Measurements from ENCODE around the gene RNF208. TPM values are rescaled to one million over a fixed set of nuclear protein-coding genes. Genes with fewer than 3 reads are reported as not detected.

RNF208 gene
- total and polyA plus RNA-seq, 2 of the 4 experiments (the other 2 are of a cell fraction), result 1.2 TPM; not detected in 1

DNA sequence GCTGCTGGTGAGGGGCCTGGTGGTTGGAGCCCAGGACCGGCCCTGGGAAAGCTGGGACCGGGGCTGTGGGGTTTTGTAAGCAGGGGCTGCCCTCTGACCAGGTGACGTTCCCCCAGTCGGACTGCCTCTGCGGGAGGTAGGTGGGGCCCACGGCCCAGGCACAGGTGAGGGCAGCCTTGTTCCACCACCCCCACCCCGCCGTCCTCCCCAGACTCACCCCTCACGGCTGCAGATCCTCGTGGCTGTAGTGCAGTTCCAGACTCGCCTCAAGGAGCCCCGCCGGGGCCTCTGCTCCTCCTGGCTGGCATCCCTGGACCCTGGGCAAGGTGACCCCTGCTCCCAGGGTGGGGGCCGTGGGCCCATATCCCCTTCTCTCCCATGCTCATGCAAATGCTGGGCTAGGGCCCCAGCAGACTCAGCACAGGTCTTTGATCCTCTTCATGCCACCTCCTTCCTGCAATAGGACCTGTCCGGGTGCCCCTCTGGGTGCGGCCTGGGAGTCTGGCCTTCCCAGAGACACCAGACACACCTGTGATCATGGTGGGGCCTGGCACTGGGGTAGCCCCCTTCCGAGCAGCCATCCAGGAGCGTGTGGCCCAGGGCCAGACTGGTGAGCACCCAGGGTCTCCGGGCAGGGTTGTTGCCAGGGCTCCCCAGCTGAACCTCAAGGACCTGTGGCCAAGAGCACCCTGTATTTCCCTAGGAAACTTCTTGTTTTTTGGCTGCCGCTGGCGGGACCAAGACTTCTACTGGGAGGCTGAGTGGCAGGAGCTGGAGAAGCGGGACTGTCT lies 6.6 kb downstream of the RNF208 start:
- Histone ChIP-seq H3K56ac (ENCODE audit: extremely low read depth, insufficient read depth, low read length) (no peak overlapping the region), H3K4me1 (ENCODE audit: control insufficient read depth, insufficient read depth, low read length) (peaks cover 6% of the 10 kb centered on the region), H2BK5ac (ENCODE audit: low read depth, low read length, poor library complexity, severe bottlenecking) (no peak overlapping the region), H3K18ac (ENCODE audit: low read depth, low read length) (no peak overlapping the region), H2BK15ac (ENCODE audit: low read depth, low read length) (no peak overlapping the region), H3K23ac (ENCODE audit: low read depth, low read length) (no peak overlapping the region), H3K4me2 (ENCODE audit: low read depth, low read length) (no peak overlapping the region), H3K4me3 (ENCODE audit: insufficient read depth, low read depth, low read length) (no peak overlapping the region), H4K20me1 (ENCODE audit: insufficient read depth, low read length) (no peaks in the 10 kb centered on the region), H3K9me1 (ENCODE audit: insufficient read depth, low read length) (peaks cover 3% of the 10 kb centered on the region; the same call in 1 of the 2 replicates), H4K91ac (ENCODE audit: insufficient read depth, low read depth, low read length) (no peak overlapping the region), H2AK9ac (replicated peaks; ENCODE audit: low read depth, low read length, poor library complexity) (peak overlapping the region; percentile 76), H2AK5ac (ENCODE audit: low read depth, low read length) (no peak overlapping the region), H2BK120ac (ENCODE audit: low read depth, low read length) (no peak overlapping the region), H3K27me3 (ENCODE audit: control insufficient read depth, insufficient read depth, low read length) (no peaks in the 10 kb centered on the region), H3K4ac (ENCODE audit: low read depth, low read length) (no peak overlapping the region), H3K79me1 (ENCODE audit: low read depth in 1 of 2, low read length in 2 of 2) (peaks cover 0 to 6% of the 10 kb centered on the region in 2 experiments; a peak in 1 of 4 replicates), H2AFZ (replicated peaks; ENCODE audit: low read length, poor library complexity) (no peak overlapping the region), H4K5ac (ENCODE audit: low read depth, low read length) (no peak overlapping the region), H4K8ac (ENCODE audit: low read depth in 2 of 2, low read length in 2 of 2) (no peak overlapping the region), H3K36me3 (ENCODE audit: control insufficient read depth, insufficient read depth, low read length) (peaks cover 18% of the 10 kb centered on the region), H3K9me3 (ENCODE audit: control insufficient read depth, insufficient read depth, low read length) (no peaks in the 10 kb centered on the region), H3K27ac (ENCODE audit: insufficient read depth, low read length) (no peak overlapping the region), H3K9ac (ENCODE audit: low read depth, low read length) (no peak overlapping the region), H3K14ac (replicated peaks; ENCODE audit: low read depth, low read length) (no peak overlapping the region), H2BK20ac (ENCODE audit: low read depth, low read length) (no peak overlapping the region)
- no peak for ATAC-seq (ENCODE audit: low read depth)
- BruUV-seq (replicated peaks), result no TSS peak
- in situ Hi-C loops (cut with MboI; ENCODE audit: low sequenced_read_pairs), result no loop called here
- WGBS, 2 experiments (ENCODE audit: extremely low coverage in 2 of 2, insufficient read length in 1 of 2), result 87% methylated on average over 3 of the region's 22 CpGs; no CpG with 5 or more reads in 1 of the 2 experiments
- dilution Hi-C loops (cut with HindIII; ENCODE audit: low sequenced_read_pairs, unreplicated experiment), result no loop called here
- POLR2A ChIA-PET (ENCODE audit: unreplicated experiment), result no interaction called here
- DNase-seq, result no peak
- CTCF ChIA-PET, result no interaction called here
- intact Hi-C loops (cut with micrococcal nuclease), result no loop called here
- no peak for TF ChIP-seq NFE2L2 (IDR thresholded peaks at IDR 0.05; ENCODE audit: low read depth, low read length)
- TF ChIP-seq, protein P1, sequence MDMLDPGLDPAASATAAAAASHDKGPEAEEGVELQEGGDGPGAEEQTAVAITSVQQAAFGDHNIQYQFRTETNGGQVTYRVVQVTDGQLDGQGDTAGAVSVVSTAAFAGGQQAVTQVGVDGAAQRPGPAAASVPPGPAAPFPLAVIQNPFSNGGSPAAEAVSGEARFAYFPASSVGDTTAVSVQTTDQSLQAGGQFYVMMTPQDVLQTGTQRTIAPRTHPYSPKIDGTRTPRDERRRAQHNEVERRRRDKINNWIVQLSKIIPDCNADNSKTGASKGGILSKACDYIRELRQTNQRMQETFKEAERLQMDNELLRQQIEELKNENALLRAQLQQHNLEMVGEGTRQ (IDR thresholded peaks at IDR 0.05; ENCODE audit: low read depth, low read length), result no peak
- TF ChIP-seq CEBPB (IDR thresholded peaks at IDR 0.05; ENCODE audit: low read depth, low read length), result no peak
- no peak for TF ChIP-seq POLR2A (IDR thresholded peaks at IDR 0.05; ENCODE audit: low read depth, low read length)
- no peak for TF ChIP-seq RAD21 (IDR thresholded peaks at IDR 0.05; ENCODE audit: low read length)
- no peak for TF ChIP-seq MAZ (IDR thresholded peaks at IDR 0.05; ENCODE audit: borderline replicate concordance, low read depth, low read length)
- TF ChIP-seq SMC3 (IDR thresholded peaks at IDR 0.05; ENCODE audit: low read depth, low read length), result no peak
- TF ChIP-seq FOS (IDR thresholded peaks at IDR 0.05; ENCODE audit: low read depth, low read length), result no peak
- TF ChIP-seq RFX5 (IDR thresholded peaks at IDR 0.05; ENCODE audit: low read depth, low read length), result no peak
- no peak for TF ChIP-seq MAFK (IDR thresholded peaks at IDR 0.05; ENCODE audit: low read depth, low read length)
- no peak for TF ChIP-seq CHD1 (IDR thresholded peaks at IDR 0.05; ENCODE audit: low read depth, low read length)
- TF ChIP-seq, protein P2, sequence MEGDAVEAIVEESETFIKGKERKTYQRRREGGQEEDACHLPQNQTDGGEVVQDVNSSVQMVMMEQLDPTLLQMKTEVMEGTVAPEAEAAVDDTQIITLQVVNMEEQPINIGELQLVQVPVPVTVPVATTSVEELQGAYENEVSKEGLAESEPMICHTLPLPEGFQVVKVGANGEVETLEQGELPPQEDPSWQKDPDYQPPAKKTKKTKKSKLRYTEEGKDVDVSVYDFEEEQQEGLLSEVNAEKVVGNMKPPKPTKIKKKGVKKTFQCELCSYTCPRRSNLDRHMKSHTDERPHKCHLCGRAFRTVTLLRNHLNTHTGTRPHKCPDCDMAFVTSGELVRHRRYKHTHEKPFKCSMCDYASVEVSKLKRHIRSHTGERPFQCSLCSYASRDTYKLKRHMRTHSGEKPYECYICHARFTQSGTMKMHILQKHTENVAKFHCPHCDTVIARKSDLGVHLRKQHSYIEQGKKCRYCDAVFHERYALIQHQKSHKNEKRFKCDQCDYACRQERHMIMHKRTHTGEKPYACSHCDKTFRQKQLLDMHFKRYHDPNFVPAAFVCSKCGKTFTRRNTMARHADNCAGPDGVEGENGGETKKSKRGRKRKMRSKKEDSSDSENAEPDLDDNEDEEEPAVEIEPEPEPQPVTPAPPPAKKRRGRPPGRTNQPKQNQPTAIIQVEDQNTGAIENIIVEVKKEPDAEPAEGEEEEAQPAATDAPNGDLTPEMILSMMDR (conservative IDR thresholded peaks at IDR 0.05; ENCODE audit: low read depth, low read length), result no peak
- TF ChIP-seq MXI1 (IDR thresholded peaks at IDR 0.05; ENCODE audit: borderline replicate concordance, low read depth, low read length), result no peak
- TF ChIP-seq BHLHE40 (IDR thresholded peaks at IDR 0.05; ENCODE audit: low read depth, low read length), result no peak
- TF ChIP-seq, protein P3, sequence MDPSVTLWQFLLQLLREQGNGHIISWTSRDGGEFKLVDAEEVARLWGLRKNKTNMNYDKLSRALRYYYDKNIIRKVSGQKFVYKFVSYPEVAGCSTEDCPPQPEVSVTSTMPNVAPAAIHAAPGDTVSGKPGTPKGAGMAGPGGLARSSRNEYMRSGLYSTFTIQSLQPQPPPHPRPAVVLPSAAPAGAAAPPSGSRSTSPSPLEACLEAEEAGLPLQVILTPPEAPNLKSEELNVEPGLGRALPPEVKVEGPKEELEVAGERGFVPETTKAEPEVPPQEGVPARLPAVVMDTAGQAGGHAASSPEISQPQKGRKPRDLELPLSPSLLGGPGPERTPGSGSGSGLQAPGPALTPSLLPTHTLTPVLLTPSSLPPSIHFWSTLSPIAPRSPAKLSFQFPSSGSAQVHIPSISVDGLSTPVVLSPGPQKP (IDR thresholded peaks at IDR 0.05; ENCODE audit: borderline replicate concordance, low read depth, low read length), result no peak
